HepG2 (cell line): ENCODE results near the gene HSPA6. TPM values are rescaled to one million over a fixed set of nuclear protein-coding genes. Genes with fewer than 3 reads are reported as not detected.
A peak's percentile ranks its signal among the peaks of the same experiment; 100 is the strongest.

Source experiments
- ATAC-seq: fragments of 200-7000 bp; cut with Tn5 transposase; 3 replicates; pipeline ENCODE4 v1.9.1; 2020; ENCODE audit warnings: mild to moderate bottlenecking, moderate library complexity
- BruUV-seq: library from RNA; stranded (reverse); fragments of 400-500 nt; replicated peaks from 2 replicates; lab custom pipeline; 2021; lab: Mats Ljungman, UMichigan
- CTCF ChIA-PET: fragments of 300-600 bp; formaldehyde crosslinking; extraction: SDS; loops from one replicate; lab custom pipeline; 2021; ENCODE audit warnings: low total read pairs, inconsistent platforms, low intra/inter-chr PET ratio; lab: Yijun Ruan, JAX
- POLR2A ChIA-PET: fragments of 350-600 bp; sonication (Branson Sonifier 250); formaldehyde crosslinking; loops from one replicate; lab custom pipeline; 2020; ENCODE audit warnings: antibody characterized with exemption, inconsistent platforms; lab: Yijun Ruan, JAX
- DNase-seq: peaks from one replicate; pipeline ENCODE4 v3.0.0-alpha.2; 2015; ENCODE audit warnings: low spot score
- FAIRE-seq: peaks from 3 replicates; lab custom pipeline; 2011; peaks lifted over from hg19 to GRCh38; lab: Jason Lieb, UNC
- H2AFZ ChIP-seq: one replicate; pipeline ENCODE4 v1.6.1; 2011; ENCODE audit warnings: low read length, inconsistent platforms
- H3K27ac ChIP-seq: fragments of 300-600 bp; 3 replicates; pipeline ENCODE4 v1.8.0; 2011; ENCODE audit warnings: mixed run types, mild to moderate bottlenecking, mixed read lengths, low read length, inconsistent platforms; ENCODE audit not compliant: insufficient read depth; ENCODE audit errors: extremely low read length
- H3K27me3 ChIP-seq, 2 experiments: fragments of 200-600 bp in 1 of 2; 2 replicates in 1 of 2; 3 replicates in 1 of 2; pipeline versions ENCODE4 v1.6.0 to v1.8.0; 2011; ENCODE audit warnings: low read length in 2 of 2, mild to moderate bottlenecking in 2 of 2, moderate library complexity in 2 of 2, inconsistent platforms in 1 of 2; ENCODE audit not compliant: insufficient read depth in 2 of 2, control insufficient read depth in 1 of 2
- H3K36me3 ChIP-seq, 2 experiments: fragments of 200-600 bp in 1 of 2; replicated peaks in 1 of 2; 2 replicates in 1 of 2; 3 replicates in 1 of 2; pipeline versions ENCODE4 v1.5.1 to v1.8.0; 2011; ENCODE audit warnings: low read length in 2 of 2, inconsistent platforms in 1 of 2; ENCODE audit not compliant: insufficient read depth in 2 of 2, control insufficient read depth in 1 of 2
- H3K4me1 ChIP-seq: 2 replicates; pipeline ENCODE4 v1.5.1; 2012; ENCODE audit warnings: low read length, inconsistent platforms; ENCODE audit not compliant: insufficient read depth
- H3K4me2 ChIP-seq: 2 replicates; pipeline ENCODE4 v1.6.0; 2011; ENCODE audit warnings: low read depth, low read length, inconsistent platforms
- H3K4me3 ChIP-seq, 3 experiments: fragments of 200-600 bp in 1 of 3; sonication (generic), shearing (Covaris generic) in 1 of 3; replicated peaks in 1 of 3; 2 replicates each; pipeline ENCODE4 v1.5.1; 2011 to 2016; ENCODE audit warnings: low read length in 3 of 3, inconsistent platforms in 2 of 3, low read depth in 2 of 3, mild to moderate bottlenecking in 2 of 3, control low read depth in 1 of 3, mixed read lengths in 1 of 3; ENCODE audit not compliant: insufficient read depth in 1 of 3
- H3K79me2 ChIP-seq: one replicate; pipeline ENCODE4 v1.6.1; 2011; ENCODE audit warnings: low read length, inconsistent platforms; ENCODE audit not compliant: insufficient read depth
- H3K9ac ChIP-seq: 2 replicates; pipeline ENCODE4 v1.6.0; 2011; ENCODE audit warnings: mild to moderate bottlenecking, low read depth, low read length, inconsistent platforms; ENCODE audit not compliant: insufficient read depth
- H3K9me3 ChIP-seq: 2 replicates; pipeline ENCODE4 v1.5.1; 2012; ENCODE audit warnings: mild to moderate bottlenecking, low read length
- H4K20me1 ChIP-seq: 2 replicates; pipeline ENCODE4 v1.6.0; 2011; ENCODE audit warnings: inconsistent platforms, mild to moderate bottlenecking, low read length, moderate library complexity; ENCODE audit not compliant: insufficient read depth
- HMG20A ChIP-seq: IDR thresholded peaks from 2 replicates; pipeline ENCODE4 v1.6.1; 2016; ENCODE audit warnings: borderline replicate concordance
- MAFK ChIP-seq, 2 experiments: IDR thresholded peaks in 1 of 2; conservative IDR thresholded peaks in 1 of 2; 2 replicates each; pipeline ENCODE4 v1.6.1; 2011; ENCODE audit warnings: improper control_type of control experiment in 2 of 2, low read length in 2 of 2
- PAWR ChIP-seq: sonication (generic); formaldehyde crosslinking; IDR thresholded peaks from 2 replicates; pipeline ENCODE4 v1.4.0; 2020; ENCODE audit warnings: missing genetic modification reagents, mild to moderate bottlenecking, borderline replicate concordance
- SETDB1 ChIP-seq: sonication (generic); formaldehyde crosslinking; IDR thresholded peaks from 2 replicates; pipeline ENCODE4 v1.5.1; 2020; ENCODE audit warnings: missing genetic modification reagents, mild to moderate bottlenecking, borderline replicate concordance
- ZGPAT ChIP-seq: IDR thresholded peaks from 2 replicates; pipeline ENCODE4 v1.6.1; 2016; ENCODE audit warnings: mild to moderate bottlenecking
- ZNF567 ChIP-seq: sonication (generic); formaldehyde crosslinking; IDR thresholded peaks from 2 replicates; pipeline ENCODE4 v1.8.1; 2023; ENCODE audit warnings: mild to moderate bottlenecking, missing genetic modification reagents, borderline replicate concordance
- WGBS: methylation state at CpG from one replicate; pipeline ENCODE4 v1.1.6; 2017; ENCODE audit warnings: low lambda C conversion rate; 5-methylcytosine and 5-hydroxymethylcytosine counted together
- in situ Hi-C: cut with HindIII; loops from 2 replicates; pipeline ENCODE4 v1.10.0; 2017; ENCODE audit warnings: low pct_unique_long_range_greater_than_20kb; ENCODE audit not compliant: extremely low pct_ligation_motif_present
- intact Hi-C: fragments of 100-400 bp; cut with micrococcal nuclease; formaldehyde crosslinking; loops from one replicate; pipeline ENCODE4 v1.10.0; 2022; ENCODE audit not compliant: unreplicated experiment
- polyA plus RNA-seq, 8 experiments: library from polyadenylated mRNA; depleted of rRNA in 3 of 8; stranded (reverse) in 7 of 8; unstranded in 1 of 8; fragments of >200 nt; fragmentation: Illumina TruSeq in 4 of 8; extraction: Trizol in 4 of 8; gene quantifications; 2 replicates each; pipeline versions ENCODE4 v1.2.1 to v1.2.3, GENCODE V29; 2011 to 2016; ENCODE audit warnings: low read depth in 4 of 8, missing spikeins in 1 of 8, mixed read lengths in 1 of 8; ENCODE audit not compliant: insufficient read depth in 1 of 8
- total RNA-seq, 5 experiments: library from RNA; depleted of rRNA; stranded (reverse); fragments of >200 nt; fragmentation: Illumina TruSeq; extraction: Trizol; gene quantifications; 2 replicates each; pipeline ENCODE4 v1.2.3, GENCODE V29; 2016; ENCODE audit warnings: low read depth in 1 of 5
- TF ChIP-seq, protein P1 (sequence below): sonication (generic); formaldehyde crosslinking; IDR thresholded peaks from 2 replicates; pipeline ENCODE4 v1.4.0; 2020; ENCODE audit warnings: low read depth, mild to moderate bottlenecking, missing genetic modification reagents
- TF ChIP-seq, protein P2 (sequence below): IDR thresholded peaks from 2 replicates; pipeline ENCODE4 v1.6.1; 2012; ENCODE audit warnings: inconsistent platforms

Gene HSPA6
- total and polyA plus RNA-seq, 2 of the 13 experiments (the other 11 are each of a cell fraction or from before 2014, with no cell fraction given), result 0.07 TPM; not detected in 1

DNA sequence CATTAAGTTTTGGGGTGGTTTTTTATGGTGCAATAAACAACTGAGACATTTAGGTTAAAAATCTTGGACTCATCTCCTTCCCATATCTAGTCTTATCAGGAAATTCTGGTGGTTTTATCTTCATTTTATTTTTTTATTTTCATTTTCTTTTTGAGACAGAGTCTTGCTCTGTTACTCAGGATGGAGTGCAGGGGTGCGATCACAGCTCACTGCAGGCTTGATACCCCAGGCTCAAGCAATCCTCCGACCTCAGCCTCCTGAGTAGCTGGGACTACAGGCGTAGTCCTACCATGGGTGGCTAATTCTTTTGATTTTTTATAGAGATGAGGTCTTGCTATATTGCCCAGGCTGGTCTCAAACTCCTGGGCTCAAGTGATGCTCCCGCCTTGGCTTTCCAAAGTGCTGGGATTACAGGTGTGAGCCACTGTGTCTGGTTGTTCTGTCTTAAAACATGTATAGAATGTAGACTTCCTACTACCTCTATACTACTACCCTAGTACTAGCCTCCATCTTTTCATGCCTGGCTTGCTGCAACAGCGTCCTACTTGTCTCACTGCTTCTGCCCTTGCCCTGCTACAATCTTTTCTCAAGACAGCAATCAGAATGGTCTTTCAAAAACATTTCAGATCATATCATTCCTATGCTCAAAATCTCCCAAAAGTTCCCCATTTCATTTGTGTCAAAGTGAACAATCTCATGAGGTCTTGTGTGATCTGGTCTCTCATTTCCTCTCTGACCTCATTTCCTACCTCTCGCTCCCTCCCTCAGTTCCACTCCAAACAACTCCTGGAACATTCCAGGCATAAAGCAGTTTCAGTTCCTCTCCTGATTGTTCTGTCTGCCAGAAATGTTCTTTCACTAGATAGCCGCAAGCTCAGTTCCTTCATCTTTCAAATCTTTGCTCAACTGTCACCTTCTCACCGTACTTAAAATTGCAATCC lies 25.0 kb upstream of the HSPA6 start (continued):
- TF ChIP-seq ZGPAT (CRISPR knock-in tag), result no peak
- TF ChIP-seq, protein P1, sequence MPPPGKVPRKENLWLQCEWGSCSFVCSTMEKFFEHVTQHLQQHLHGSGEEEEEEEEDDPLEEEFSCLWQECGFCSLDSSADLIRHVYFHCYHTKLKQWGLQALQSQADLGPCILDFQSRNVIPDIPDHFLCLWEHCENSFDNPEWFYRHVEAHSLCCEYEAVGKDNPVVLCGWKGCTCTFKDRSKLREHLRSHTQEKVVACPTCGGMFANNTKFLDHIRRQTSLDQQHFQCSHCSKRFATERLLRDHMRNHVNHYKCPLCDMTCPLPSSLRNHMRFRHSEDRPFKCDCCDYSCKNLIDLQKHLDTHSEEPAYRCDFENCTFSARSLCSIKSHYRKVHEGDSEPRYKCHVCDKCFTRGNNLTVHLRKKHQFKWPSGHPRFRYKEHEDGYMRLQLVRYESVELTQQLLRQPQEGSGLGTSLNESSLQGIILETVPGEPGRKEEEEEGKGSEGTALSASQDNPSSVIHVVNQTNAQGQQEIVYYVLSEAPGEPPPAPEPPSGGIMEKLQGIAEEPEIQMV, result no peak
- no peak for TF ChIP-seq PAWR (CRISPR knock-in tag)
- no peak for TF ChIP-seq SETDB1 (CRISPR knock-in tag)
- no peak for TF ChIP-seq ZNF567 (CRISPR knock-in tag)
- TF ChIP-seq, protein P2, sequence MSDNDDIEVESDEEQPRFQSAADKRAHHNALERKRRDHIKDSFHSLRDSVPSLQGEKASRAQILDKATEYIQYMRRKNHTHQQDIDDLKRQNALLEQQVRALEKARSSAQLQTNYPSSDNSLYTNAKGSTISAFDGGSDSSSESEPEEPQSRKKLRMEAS, result no peak

DNA sequence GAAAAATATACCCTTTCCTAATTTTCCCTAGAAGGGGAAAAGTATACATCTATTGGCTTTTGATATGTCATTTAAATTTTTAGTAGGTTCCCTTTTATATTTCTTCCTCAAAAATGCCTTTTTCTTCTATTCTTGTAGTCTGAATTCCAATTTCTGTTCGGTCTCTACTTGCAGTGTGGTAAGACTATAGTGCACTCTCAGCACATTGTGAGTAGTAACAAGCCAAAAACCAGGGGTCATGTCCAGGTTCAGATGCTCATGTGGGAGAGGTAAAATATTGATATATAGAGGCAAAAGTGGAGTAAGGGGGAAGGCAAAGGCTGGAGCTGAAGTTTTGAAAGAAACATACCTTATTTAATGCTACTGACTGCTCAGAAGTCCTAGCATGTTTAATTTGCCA lies 23.1 kb upstream of the HSPA6 start:
- in situ Hi-C loops, result no loop called here
- Histone ChIP-seq H3K9ac (no peak overlapping the region), H3K27ac (no peak overlapping the region), H3K27me3 (no peaks in the 10 kb centered on the region), H3K4me2 (no peak overlapping the region), H3K36me3 (no peaks in the 10 kb centered on the region), H2AFZ (no peak overlapping the region), H4K20me1 (no peaks in the 10 kb centered on the region), H3K4me3 (no peak overlapping the region), H3K4me1 (peaks cover 12% of the 10 kb centered on the region), H3K9me3 (no peaks in the 10 kb centered on the region)
- ChIA-PET CTCF (no interaction called here), POLR2A (no interaction called here)
- intact Hi-C loops, result no loop called here
- BruUV-seq, result no TSS peak
- 23% methylated on average over 1 of the region's 1 CpG for WGBS
- TF ChIP-seq MAFK (conservative IDR thresholded peaks at IDR 0.05 in 1 of 2, IDR thresholded peaks at IDR 0.05 in 1 of 2; ENCODE audit: low read length in 2 of 2), result peak in 1 of 2 experiments; percentile 43; a peak in 1 of 4 replicates
- TF ChIP-seq HMG20A (CRISPR knock-in tag), result no peak
- TF ChIP-seq, all 625 proteins: peak for 1
- DNase-seq (no peak), FAIRE-seq (no peak), ATAC-seq (no peak)
- H3K79me2 ChIP-seq, result no peaks in the 10 kb centered on the region
